NCI-H748 (cell line): ENCODE measurements around the gene SYNDIG1.

ENCODE experiments used
- DNase-seq: peaks from one replicate; lab custom pipeline; 2025; ENCODE audit not compliant: unreplicated experiment; lab: John Stamatoyannopoulos, UW

The SYNDIG1 gene

DNA sequence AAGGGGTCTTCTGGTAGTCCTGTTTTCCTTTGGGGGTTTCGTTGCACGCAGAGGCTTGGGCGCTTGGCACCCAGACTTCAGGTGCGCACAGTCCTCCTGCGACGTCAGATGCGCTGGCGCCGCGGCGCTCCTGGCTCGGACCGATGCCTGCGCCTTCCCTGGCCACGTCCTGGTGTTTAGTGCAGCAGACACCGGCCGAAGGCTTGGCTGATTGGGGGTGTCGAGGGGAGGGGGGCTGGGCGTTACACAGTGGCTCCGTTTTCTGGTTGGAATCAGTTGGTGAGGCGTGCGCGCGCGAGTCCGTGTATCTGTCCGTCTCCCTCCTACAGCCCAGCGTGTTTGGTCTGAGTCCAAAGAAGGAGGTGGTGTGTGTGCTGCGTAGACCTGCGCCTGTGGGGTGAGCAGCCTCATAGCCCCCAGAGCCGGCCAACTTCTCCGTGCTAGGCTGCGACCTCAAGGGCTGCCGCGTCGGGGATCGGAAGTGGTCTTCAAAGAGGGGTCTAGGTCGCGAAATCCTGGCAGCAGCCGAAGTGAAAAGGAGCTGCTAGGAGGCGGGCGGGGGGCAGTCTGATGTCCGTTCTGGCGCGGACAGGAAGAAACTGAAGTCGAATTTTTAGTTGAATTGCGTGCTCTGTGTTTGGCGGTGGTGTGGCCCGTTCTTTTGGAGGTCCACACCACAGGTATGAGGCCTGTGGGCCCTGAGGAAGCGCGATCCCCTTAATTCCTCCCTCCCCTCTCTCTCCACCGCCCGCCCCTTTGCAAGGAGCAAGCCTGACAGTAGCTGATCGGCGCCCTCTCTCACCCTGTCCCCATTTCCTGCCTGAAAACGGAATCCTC lies 1.5 kb downstream of the SYNDIG1 start:
- DNase-seq, result peak; percentile 39

GRCh38 chr20:24472426-24472825 lies 3.0 kb downstream of the SYNDIG1 start:
- no peak for DNase-seq

DNA sequence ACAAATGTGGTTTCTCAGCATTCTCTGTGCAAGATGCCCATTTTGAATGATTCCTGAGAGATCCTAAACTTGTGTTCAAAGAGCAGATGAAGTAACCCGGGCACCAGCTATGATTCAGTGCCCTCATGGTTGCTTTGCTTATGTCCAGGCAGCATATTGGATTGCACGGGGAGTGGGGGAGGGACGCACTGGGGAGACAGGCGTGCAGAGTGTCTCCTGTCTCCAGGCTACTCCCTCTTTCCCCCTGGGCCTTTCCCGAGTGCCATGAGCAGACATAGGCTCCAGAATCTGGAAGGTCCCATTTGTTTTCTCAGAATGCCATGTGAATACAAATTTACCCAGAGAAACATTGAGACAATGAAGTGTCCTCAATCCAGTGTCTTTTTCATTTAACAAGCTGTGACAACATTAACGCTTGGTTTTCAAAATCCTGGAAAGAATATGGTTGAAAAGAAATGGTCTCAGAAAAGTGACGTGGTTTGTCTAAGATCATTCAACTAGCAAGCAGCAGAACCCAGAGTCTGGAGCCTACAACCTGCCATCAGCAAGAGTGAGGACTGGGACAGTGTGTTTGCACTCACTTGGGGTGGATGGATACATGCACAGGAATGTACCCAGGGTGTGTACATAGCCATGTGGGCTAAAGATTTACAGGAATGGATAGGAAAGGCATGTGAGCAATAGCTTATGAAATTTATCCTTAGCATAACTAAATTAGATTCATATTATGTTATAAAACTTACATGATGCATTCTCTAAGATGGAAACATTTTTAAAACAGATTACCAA lies 4.2 kb downstream of the SYNDIG1 start:
- DNase-seq, result no peak

DNA sequence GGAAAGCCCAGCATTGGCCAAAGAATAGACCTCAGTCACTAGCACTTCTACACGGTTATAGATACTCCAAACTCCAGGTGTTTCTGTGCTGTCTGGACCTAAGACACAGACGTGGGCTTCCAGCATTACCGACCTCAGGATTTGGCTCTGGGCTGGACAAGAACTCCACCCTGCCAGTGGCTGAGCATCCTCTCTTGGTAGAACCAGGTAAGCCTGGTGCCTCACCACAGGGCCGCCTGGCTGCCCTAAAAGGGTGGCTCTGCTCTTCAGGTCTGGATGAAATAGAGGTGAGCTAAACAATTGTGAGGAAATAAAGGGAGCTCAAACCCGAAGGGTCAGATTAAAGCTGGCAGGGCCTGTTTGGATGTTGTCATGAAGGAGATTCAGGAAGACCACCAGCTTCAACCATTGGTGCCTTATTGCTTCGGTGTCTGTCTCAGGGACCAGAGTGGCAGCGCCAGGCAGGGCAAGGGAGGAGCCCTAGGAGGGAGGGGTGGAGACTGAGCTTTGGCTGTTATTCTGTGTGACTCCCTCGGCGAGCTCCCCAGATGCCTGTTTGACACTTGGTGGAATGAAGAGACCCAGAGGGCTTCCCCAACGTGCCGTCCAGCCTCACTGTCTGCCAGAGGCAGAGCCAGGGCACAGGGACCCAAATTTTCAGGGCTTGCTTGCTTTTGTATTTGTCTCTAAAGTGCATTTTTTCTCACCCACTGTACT lies 8.6 kb downstream of the SYNDIG1 start:
- no peak for DNase-seq

DNA sequence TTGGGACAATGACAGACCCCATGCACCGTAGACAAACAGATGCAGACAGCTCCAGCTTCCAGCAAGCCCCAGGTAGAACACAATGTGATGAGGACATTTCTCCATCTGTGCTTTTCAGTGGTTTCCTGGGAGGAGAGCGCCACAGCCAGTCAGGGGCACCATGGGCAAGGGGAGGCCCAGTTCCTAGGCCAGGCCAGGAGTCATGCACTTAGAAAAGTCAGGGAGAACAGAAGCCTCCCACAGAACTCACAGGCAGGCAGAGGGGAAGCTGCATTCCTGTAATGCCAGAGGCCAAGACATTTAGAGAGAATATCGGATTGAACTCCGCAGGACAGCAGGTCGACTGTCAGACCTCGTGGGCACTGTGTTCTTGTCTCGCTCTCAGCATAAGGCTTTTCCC lies 9.2 kb downstream of the SYNDIG1 start:
- no peak for DNase-seq

- DNase-seq, result no peak
Observed at GRCh38 chr20:24479106-24479505, 9.7 kb downstream of the SYNDIG1 start.

GRCh38 chr20:24479595-24479994 lies 10.2 kb downstream of the SYNDIG1 start:
- DNase-seq, result no peak

DNA sequence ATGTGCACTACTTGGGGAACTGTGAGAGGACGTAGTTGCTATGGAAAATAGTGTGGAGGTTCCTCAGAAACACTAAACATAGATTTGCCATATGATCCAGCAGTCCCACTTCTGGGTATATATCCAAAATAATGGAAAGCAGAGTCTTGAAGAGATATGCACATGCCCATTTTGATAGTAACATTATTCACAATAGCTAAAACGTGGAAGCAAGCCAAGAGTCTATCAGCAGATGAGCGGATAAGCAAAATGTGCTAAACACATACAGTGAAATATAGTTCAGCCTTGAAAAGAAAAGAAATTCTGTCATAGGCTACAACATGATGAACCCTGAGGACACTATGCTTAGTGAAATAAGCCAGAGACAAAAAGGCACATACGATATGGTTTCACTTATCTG lies 11.1 kb downstream of the SYNDIG1 start:
- no peak for DNase-seq

- no peak for DNase-seq
Observed at GRCh38 chr20:24481173-24481572, 11.7 kb downstream of the SYNDIG1 start.

DNA sequence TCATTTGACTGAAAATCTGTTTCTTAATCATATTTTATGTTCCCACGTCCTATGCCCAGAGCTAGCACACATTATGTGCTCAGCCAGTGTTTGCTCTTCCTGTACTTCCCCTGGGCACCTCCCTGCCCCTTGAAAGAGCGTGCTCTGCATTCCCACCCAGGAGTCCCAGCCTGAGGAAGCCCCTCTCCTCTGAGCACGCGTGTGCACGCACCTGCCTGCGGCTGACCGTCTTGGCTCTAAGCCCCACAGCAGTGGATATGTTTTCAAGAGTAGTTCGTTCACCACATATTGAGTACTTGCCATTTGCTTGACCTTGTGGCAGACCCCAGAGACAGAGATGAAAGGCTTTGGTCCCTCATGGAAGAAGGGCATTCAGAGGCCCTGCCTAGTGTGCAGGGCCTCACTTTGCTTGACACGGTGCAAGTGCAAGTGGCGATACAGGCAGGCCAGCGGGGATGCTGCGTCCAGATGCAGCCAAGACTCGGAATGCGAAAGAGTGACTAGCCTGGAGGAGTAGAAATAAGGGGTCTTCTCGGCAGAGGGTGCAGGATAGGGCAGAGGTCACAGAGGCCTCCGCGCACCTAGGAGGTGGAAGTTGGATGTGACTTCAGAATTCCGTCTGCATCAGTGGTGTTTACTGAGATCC lies 14.1 kb downstream of the SYNDIG1 start:
- DNase-seq, result no peak

- no peak for DNase-seq
Observed at GRCh38 chr20:24484081-24484450, 14.6 kb downstream of the SYNDIG1 start.

GRCh38 chr20:24485981-24486380 lies 16.6 kb downstream of the SYNDIG1 start:
- DNase-seq, result no peak

DNA sequence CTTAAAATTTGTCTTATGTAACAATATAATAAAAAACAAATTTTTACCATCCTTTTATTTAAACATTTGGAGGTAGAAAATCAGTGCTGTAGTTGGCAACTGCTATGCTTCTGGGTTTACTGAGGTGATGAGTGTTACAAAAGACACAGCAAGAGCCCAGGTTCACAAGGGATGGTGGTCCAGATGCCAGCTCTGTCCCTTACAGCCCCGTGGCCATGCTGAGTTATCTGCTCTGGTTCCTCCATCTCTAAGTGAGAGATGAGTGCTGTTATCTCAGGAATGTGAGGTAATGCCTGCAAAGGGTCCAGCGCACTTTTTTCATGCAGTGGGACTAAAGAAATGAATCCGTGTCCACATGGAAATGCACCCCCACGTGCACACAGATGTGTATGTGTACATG lies 17.8 kb downstream of the SYNDIG1 start:
- DNase-seq, result no peak

DNA sequence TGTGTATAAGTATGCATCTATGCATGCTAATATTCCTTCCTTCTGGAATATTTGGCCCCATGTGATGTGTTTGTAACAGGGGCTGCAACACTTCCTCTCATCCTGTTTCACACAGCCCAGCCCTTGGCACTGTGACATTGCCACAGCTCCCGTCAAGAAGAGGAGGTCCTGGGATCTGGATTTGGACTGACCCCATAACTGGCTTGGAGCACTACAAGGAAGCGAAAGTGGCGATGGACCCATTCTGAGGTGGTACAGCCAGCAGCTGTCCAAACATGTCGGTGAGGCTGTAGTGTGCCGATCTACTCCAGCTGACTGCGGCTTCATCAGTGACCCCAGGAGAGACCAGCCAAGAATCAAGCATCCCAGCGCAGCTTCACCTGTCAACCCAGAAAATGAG lies 18.2 kb downstream of the SYNDIG1 start:
- DNase-seq, result no peak

DNA sequence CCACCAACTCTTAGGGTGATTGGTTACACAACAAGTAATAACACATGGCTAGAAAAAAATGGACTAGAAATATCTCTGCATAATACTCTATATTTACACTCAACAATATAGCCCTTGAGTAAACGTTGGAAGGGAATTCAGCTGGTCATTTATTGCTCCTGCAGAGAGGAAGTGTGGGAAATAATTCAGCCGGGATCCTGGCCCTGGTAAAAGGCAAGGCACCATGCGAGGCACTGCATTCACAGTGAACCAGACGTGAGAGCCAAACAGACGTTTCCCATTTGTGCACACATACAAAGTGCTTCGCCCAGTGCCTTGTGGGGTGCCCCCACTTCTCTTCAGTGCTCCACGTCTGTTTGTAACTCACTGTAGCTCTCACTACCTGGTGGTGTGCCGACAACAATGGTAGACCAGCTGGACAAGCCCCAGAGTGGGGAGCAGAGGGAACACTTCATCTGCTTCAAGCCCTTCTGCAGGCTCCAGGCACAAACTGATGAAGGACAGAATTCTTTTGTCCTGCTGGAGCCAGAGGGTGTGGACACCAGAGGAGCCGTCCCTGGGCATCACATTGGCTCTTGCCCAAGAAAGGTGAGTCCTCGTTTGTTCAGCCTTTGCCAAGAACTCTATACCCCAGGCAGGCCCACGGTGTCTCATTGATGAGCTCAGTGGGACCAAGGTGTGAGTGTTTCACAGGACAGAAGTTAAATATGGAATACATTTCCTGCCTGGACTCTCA lies 18.8 kb downstream of the SYNDIG1 start:
- DNase-seq, result peak; percentile 34

DNA sequence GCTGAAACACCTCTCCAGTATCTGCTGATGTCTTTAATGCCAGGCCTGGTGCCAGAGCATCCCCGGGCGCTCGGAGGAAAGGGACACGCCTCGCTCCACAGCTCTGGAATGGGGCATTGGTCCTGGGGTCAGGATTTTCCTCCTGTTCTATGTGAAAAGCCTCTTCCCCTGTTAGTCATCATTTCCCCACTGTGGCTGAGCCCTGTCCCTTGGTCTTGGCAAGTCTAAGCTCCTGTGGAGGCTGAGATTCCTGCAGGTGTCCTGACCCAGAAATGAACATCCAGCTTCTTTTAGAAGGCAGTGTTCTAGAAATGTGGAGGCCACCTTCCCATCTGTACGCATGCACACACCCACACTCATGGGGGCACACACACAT lies 19.4 kb downstream of the SYNDIG1 start:
- DNase-seq, result no peak

- no peak for DNase-seq
Observed at GRCh38 chr20:24489193-24489592, 19.8 kb downstream of the SYNDIG1 start.

GRCh38 chr20:24489631-24490260 lies 20.3 kb downstream of the SYNDIG1 start:
- no peak for DNase-seq

GRCh38 chr20:24490598-24490997 lies 21.2 kb downstream of the SYNDIG1 start:
- no peak for DNase-seq
